Prostate gland (tissue), 2 donors: ENCODE results near the gene NAV2.

Source experiments
- POLR2A ChIP-seq: fragments of 450-650 bp; IDR thresholded peaks from one replicate; pipeline ENCODE4 v1.6.1; 2016; ENCODE audit warnings: antibody characterized with exemption, mild to moderate bottlenecking
- POLR2AphosphoS5 ChIP-seq: sonication (generic); formaldehyde crosslinking; IDR thresholded peaks from one replicate; pipeline ENCODE4 v1.6.1; 2017; ENCODE audit warnings: antibody characterized with exemption
- TF ChIP-seq, protein P1 (sequence below), 4 experiments: fragments of 200-600 bp in 2 of 4; fragments of 450-650 bp in 2 of 4; sonication (generic) in 2 of 4; IDR thresholded peaks; 1 replicate in 3 of 4; 2 replicates in 1 of 4; pipeline ENCODE4 v1.5.1; 2016 to 2019; ENCODE audit warnings: antibody characterized with exemption in 4 of 4, mild to moderate bottlenecking in 2 of 4, moderate library complexity in 2 of 4

DNA sequence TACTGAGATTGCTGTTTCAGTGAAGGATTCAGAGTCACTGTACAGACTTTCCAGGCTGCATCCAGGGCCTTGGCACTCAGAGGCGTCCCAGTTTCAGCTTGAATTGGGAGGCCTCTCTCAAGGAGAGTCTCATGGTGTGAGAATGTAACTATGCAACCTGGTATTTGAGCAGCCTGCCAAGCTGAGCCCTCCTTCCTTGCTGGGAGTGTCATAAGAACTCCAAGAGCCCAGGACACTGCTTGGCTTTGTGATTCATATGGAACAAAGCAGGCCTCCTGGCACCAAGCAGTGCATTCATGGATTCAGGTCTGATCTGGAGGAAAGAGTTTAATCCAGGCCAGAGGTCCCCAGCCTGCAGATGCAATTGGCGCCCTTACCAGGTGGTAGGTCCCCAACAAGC lies 276.0 kb downstream of the NAV2 start:
- TF ChIP-seq, protein P1, sequence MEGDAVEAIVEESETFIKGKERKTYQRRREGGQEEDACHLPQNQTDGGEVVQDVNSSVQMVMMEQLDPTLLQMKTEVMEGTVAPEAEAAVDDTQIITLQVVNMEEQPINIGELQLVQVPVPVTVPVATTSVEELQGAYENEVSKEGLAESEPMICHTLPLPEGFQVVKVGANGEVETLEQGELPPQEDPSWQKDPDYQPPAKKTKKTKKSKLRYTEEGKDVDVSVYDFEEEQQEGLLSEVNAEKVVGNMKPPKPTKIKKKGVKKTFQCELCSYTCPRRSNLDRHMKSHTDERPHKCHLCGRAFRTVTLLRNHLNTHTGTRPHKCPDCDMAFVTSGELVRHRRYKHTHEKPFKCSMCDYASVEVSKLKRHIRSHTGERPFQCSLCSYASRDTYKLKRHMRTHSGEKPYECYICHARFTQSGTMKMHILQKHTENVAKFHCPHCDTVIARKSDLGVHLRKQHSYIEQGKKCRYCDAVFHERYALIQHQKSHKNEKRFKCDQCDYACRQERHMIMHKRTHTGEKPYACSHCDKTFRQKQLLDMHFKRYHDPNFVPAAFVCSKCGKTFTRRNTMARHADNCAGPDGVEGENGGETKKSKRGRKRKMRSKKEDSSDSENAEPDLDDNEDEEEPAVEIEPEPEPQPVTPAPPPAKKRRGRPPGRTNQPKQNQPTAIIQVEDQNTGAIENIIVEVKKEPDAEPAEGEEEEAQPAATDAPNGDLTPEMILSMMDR (IDR thresholded peaks at IDR 0.05): no peak
- no peak for TF ChIP-seq POLR2A
- peak; percentile 57 for TF ChIP-seq POLR2AphosphoS5
